H1 (cell line): ENCODE results near the gene TRABD. TPM values are rescaled to one million over a fixed set of nuclear protein-coding genes. Genes with fewer than 3 reads are reported as not detected.

Source experiments
- GTF2F1 ChIP-seq: IDR thresholded peaks from 2 replicates; pipeline ENCODE4 v1.6.1; 2012; ENCODE audit warnings: low read depth, low read length, improper control_type of control experiment, borderline replicate concordance
- polyA plus RNA-seq, 7 experiments: library from polyadenylated mRNA; depleted of rRNA in 3 of 7; stranded (reverse) in 5 of 7; unstranded in 2 of 7; fragments of >200 nt in 5 of 7; fragments of 200-250 nt in 2 of 7; gene quantifications; 1 replicate in 5 of 7; 2 replicates in 1 of 7; 4 replicates in 1 of 7; pipeline versions ENCODE4 v1.2.1 to v1.2.3, GENCODE V29; 2011 to 2013; ENCODE audit warnings: missing spikeins in 2 of 7, mixed read lengths in 2 of 7
- total RNA-seq: library from RNA; stranded (reverse); fragmentation: NEBNext Ultra II Directional; extraction: Animal tissue kit (Norgen Biotek cat#: 25700); gene quantifications from 2 replicates; pipeline ENCODE4 v1.2.1, GENCODE V29; 2021

The TRABD gene
- total and polyA plus RNA-seq, 2 of the 8 experiments (the other 6 are each of a cell fraction or from before 2014, with no cell fraction given), result 44.2 to 57.5 TPM

- TF ChIP-seq GTF2F1, result no peak
These were observed 36.6 kb upstream of the TRABD start (continued) for GRCh38 chr22:50148991-50149721.
